Measurements from ENCODE around the gene GPX2. TPM values are rescaled to one million over a fixed set of nuclear protein-coding genes. Genes with fewer than 3 reads are reported as not detected.

GPX2 gene
- total RNA-seq (2013): not detected
- not detected for polyA plus RNA-seq
- not detected in 2 replicates for polyA minus RNA-seq
- 0 to 0.98 (median 0) reads per million in 11 experiments for total RNA-seq

DNA sequence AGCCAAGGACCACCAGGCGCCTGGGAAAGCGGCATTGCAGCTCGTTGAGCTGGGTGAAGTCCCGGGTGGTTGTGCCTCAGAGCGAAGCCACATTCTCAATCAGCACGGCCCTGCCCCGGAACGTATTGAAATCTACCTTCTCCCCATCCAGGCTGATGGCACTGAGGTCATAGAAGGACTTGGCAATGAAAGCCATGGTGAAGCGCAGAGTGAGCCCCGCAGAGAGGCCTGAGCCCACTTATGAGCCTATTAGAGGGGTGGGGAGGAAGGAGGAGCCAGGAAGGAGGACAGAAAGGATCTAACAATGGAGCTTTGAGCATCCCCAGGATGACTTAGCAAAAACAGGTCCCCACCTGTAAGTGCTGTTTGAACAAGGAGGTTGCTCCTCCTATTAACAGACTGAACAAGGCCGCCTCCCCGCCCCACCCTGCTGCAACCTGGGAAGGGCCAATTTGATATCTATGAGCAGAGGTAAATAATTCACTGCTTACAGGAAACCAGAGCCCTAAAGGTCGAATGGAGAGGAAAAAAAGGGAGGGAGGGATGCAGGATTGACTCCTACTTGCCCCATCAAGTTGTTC is at the start of gene GPX2:
Gene GPX2, minus strand, starts transcription at position 215 of the 581 bp plus-strand sequence. Its CDS starts 19 bp downstream, at position 196.
- Histone ChIP-seq H3K9ac (ENCODE audit: insufficient read depth, low read length, poor library complexity, severe bottlenecking) (no peak within 1 kb of the TSS), H3K27me3 (ENCODE audit: control insufficient read depth in 2 of 2, insufficient read depth in 2 of 2, low read length in 2 of 2) (no peaks in the 10 kb centered on the region), H3K4me2 (replicated peaks; ENCODE audit: extremely low read depth, low read length, poor library complexity, severe bottlenecking) (no peak within 1 kb of the TSS), H3K4me3 (replicated peaks in 1 of 3; ENCODE audit: low read depth in 2 of 3, low read length in 3 of 3) (no peak within 1 kb of the TSS), H2AFZ (ENCODE audit: insufficient read depth, low read depth, low read length, poor library complexity, severe bottlenecking) (no peak within 1 kb of the TSS), H3K79me2 (ENCODE audit: insufficient read depth, low read length) (no peaks in the 10 kb centered on the region), H3K27ac (ENCODE audit: low read depth in 1 of 2, low read length in 2 of 2) (peak within 1 kb of the TSS in 1 of 2 donors; percentile 34), H3K9me3 (replicated peaks in 1 of 2; ENCODE audit: control insufficient read depth in 1 of 2, insufficient read depth in 1 of 2, low read length in 2 of 2) (no peaks in the 10 kb centered on the region), H3K36me3 (replicated peaks in 1 of 2; ENCODE audit: control insufficient read depth in 1 of 2, insufficient read depth in 2 of 2, low read length in 2 of 2) (peaks cover 21 to 77% of the 10 kb centered on the region in 2 donors), H3K4me1 (ENCODE audit: control insufficient read depth in 1 of 2, insufficient read depth in 2 of 2, low read length in 2 of 2) (peaks cover 11 to 12% of the 10 kb centered on the region in 2 donors), H4K20me1 (ENCODE audit: insufficient read depth, low read length) (peaks cover 39% of the 10 kb centered on the region)
- TF ChIP-seq, protein P1, sequence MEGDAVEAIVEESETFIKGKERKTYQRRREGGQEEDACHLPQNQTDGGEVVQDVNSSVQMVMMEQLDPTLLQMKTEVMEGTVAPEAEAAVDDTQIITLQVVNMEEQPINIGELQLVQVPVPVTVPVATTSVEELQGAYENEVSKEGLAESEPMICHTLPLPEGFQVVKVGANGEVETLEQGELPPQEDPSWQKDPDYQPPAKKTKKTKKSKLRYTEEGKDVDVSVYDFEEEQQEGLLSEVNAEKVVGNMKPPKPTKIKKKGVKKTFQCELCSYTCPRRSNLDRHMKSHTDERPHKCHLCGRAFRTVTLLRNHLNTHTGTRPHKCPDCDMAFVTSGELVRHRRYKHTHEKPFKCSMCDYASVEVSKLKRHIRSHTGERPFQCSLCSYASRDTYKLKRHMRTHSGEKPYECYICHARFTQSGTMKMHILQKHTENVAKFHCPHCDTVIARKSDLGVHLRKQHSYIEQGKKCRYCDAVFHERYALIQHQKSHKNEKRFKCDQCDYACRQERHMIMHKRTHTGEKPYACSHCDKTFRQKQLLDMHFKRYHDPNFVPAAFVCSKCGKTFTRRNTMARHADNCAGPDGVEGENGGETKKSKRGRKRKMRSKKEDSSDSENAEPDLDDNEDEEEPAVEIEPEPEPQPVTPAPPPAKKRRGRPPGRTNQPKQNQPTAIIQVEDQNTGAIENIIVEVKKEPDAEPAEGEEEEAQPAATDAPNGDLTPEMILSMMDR (IDR thresholded peaks at IDR 0.05): no peak
- peaks cover 61 to 63% of the 10 kb centered on the region in 2 donors for H3K36me3 Mint-ChIP-seq
- intact Hi-C loops (cut with micrococcal nuclease): no loop called here
- H3K4me1 Mint-ChIP-seq: peaks cover 21% of the 10 kb centered on the region
- H3K4me3 Mint-ChIP-seq: no peak within 1 kb of the TSS
- H3K9me3 Mint-ChIP-seq: no peaks in the 10 kb centered on the region
- H3K27me3 Mint-ChIP-seq (ENCODE audit: low read depth in 3 of 3): peaks cover 0 to 3% (median 0%) of the 10 kb centered on the region in 3 donors
- WGBS (ENCODE audit: insufficient coverage): 100% methylated on average over 4 of the region's 13 CpGs
- no peak for DNase-seq
- peak within 1 kb of the TSS in 3 of 7 donors; percentile 11 to 54 (median 26) for H3K27ac Mint-ChIP-seq

- Histone ChIP-seq H4K20me1 (ENCODE audit: insufficient read depth, low read length) (no peaks in the 10 kb centered on the region), H3K27ac (ENCODE audit: low read depth in 1 of 2, low read length in 2 of 2) (peak overlapping the region in 1 of 2 donors; percentile 59), H2AFZ (ENCODE audit: insufficient read depth, low read depth, low read length, poor library complexity, severe bottlenecking) (no peak overlapping the region), H3K79me2 (ENCODE audit: insufficient read depth, low read length) (peaks cover 87% of the 10 kb centered on the region), H3K4me1 (ENCODE audit: control insufficient read depth in 1 of 2, insufficient read depth in 2 of 2, low read length in 2 of 2) (peaks cover 69 to 83% of the 10 kb centered on the region in 2 donors), H3K4me2 (replicated peaks; ENCODE audit: extremely low read depth, low read length, poor library complexity, severe bottlenecking) (no peak overlapping the region), H3K36me3 (replicated peaks in 1 of 2; ENCODE audit: control insufficient read depth in 1 of 2, insufficient read depth in 2 of 2, low read length in 2 of 2) (no peaks in the 10 kb centered on the region), H3K27me3 (ENCODE audit: control insufficient read depth in 2 of 2, insufficient read depth in 2 of 2, low read length in 2 of 2) (no peaks in the 10 kb centered on the region), H3K9ac (ENCODE audit: insufficient read depth, low read length, poor library complexity, severe bottlenecking) (no peak overlapping the region), H3K4me3 (replicated peaks in 1 of 3; ENCODE audit: low read depth in 2 of 3, low read length in 3 of 3) (no peak overlapping the region), H3K9me3 (replicated peaks in 1 of 2; ENCODE audit: control insufficient read depth in 1 of 2, insufficient read depth in 1 of 2, low read length in 2 of 2) (no peaks in the 10 kb centered on the region)
- DNase-seq: no peak
- TF ChIP-seq, protein P1 (IDR thresholded peaks at IDR 0.05): no peak
- Mint-ChIP-seq H3K27ac (peak overlapping the region in 4 of 7 donors; percentile 17 to 88 (median 48)), H3K9me3 (no peaks in the 10 kb centered on the region), H3K4me3 (no peak overlapping the region), H3K36me3 (no peaks in the 10 kb centered on the region), H3K4me1 (peaks cover 70% of the 10 kb centered on the region), H3K27me3 (ENCODE audit: low read depth in 3 of 3) (peaks cover 0 to 1% (median 0%) of the 10 kb centered on the region in 3 donors)
- no CpG with 5 or more reads among the region's 4 CpGs for WGBS (ENCODE audit: insufficient coverage)
- intact Hi-C loops (cut with micrococcal nuclease): no loop called here
Measured at GRCh38 chr14:64990939-64991338, 48.4 kb upstream of the GPX2 start.
